ENCODE results near the gene FRAS1. TPM values are rescaled to one million over a fixed set of nuclear protein-coding genes. Genes with fewer than 3 reads are reported as not detected.
A peak's percentile ranks its signal among the peaks of the same experiment; 100 is the strongest.

The FRAS1 gene
- total RNA-seq, 2 donors from 2014 or later, result 77.0 to 78.3 TPM

DNA sequence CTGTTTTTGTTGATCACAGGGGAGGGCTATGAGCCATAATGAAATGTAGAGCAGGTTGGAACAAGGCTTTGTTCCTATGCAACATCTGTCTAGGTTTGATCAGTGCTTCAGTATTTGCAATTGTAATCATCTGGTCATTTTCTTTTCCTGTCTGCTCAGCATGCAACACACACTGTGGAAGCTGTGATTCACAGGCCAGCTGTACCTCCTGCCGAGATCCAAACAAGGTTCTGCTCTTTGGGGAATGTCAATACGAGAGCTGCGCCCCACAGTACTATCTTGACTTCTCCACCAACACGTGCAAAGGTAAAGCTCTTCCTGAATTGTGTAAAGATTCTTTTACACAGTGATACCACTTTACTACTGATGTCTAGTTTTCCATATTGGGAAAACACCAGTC lies 312.6 kb downstream of the FRAS1 start:
- Histone ChIP-seq H3K4me3 (ENCODE audit: low read length) (peak overlapping the region; percentile 15), H3K4me1 (ENCODE audit: control insufficient read depth, insufficient read depth, low read length) (peaks cover 3% of the 10 kb centered on the region), H3K27me3 (ENCODE audit: control insufficient read depth, insufficient read depth, low read length, poor library complexity, severe bottlenecking) (no peaks in the 10 kb centered on the region), H3K36me3 (ENCODE audit: control insufficient read depth, insufficient read depth, low read length) (peaks cover 51% of the 10 kb centered on the region), H3K9ac (ENCODE audit: extremely low read depth, low read length, poor library complexity, severe bottlenecking) (no peak overlapping the region), H3K27ac (ENCODE audit: low read depth, low read length) (no peak overlapping the region), H3K9me3 (ENCODE audit: control insufficient read depth, low read length) (no peaks in the 10 kb centered on the region)
- Mint-ChIP-seq H3K9me3 (no peaks in the 10 kb centered on the region), H3K27ac (no peak overlapping the region), H3K36me3 (ENCODE audit: low read depth) (peaks cover 44% of the 10 kb centered on the region), H3K4me1 (peaks cover 30% of the 10 kb centered on the region), H3K27me3 (ENCODE audit: insufficient read depth) (no peaks in the 10 kb centered on the region), H3K4me3 (peak overlapping the region; percentile 13)
- peak; percentile 72 for DNase-seq
- WGBS, 2 experiments (ENCODE audit: insufficient coverage in 1 of 2, insufficient read length in 1 of 2), result 14 to 40% methylated on average over 2 to 4 of the region's 4 CpGs
- TF ChIP-seq, protein P1, sequence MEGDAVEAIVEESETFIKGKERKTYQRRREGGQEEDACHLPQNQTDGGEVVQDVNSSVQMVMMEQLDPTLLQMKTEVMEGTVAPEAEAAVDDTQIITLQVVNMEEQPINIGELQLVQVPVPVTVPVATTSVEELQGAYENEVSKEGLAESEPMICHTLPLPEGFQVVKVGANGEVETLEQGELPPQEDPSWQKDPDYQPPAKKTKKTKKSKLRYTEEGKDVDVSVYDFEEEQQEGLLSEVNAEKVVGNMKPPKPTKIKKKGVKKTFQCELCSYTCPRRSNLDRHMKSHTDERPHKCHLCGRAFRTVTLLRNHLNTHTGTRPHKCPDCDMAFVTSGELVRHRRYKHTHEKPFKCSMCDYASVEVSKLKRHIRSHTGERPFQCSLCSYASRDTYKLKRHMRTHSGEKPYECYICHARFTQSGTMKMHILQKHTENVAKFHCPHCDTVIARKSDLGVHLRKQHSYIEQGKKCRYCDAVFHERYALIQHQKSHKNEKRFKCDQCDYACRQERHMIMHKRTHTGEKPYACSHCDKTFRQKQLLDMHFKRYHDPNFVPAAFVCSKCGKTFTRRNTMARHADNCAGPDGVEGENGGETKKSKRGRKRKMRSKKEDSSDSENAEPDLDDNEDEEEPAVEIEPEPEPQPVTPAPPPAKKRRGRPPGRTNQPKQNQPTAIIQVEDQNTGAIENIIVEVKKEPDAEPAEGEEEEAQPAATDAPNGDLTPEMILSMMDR (conservative IDR thresholded peaks at IDR 0.05), result no peak

DNA sequence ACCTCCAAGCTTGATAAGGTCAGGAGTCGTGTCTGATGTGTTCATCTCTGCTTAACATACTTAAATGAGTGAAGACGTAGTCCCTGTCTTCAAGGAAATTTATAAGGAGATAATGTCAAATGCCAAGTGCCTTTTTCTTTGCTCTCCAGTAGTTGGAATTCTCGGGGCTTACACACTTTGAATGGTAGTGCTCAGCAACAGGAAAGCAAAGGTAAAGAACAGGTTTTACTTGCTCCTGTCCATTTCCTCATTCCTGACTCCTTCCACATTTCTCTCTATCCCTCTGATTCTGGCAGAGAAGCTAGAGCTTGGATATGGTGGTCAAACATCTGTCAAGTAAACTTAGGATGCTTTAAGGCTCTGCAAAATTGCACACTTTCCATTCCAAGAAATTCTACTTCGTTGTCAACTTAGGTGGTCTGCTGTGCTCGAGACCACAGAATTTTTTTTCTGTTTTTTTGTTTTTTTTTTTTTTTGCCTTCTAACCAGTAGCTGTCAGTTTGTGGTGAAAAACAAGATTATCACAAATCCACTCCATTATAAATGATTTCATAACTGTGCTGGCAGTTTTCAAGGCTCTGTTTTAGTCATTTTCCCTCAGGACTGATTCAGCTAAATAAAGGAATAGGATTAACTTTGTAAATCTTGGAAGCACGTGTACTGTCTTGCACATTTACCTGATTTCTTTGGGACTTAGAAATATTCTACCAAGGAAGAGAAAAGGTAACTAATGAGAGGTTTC lies 313.7 kb downstream of the FRAS1 start:
- H3K27ac Mint-ChIP-seq, result no peak overlapping the region
- 87 to 97% methylated on average over 3 to 6 of the region's 6 CpGs for WGBS, 2 experiments (ENCODE audit: insufficient coverage in 1 of 2, insufficient read length in 1 of 2)
- peaks cover 30% of the 10 kb centered on the region for H3K4me1 Mint-ChIP-seq
- no peaks in the 10 kb centered on the region for H3K27me3 ChIP-seq (ENCODE audit: control insufficient read depth, insufficient read depth, low read length, poor library complexity, severe bottlenecking)
- H3K36me3 Mint-ChIP-seq (ENCODE audit: low read depth), result peaks cover 51% of the 10 kb centered on the region
- H3K9me3 Mint-ChIP-seq, result no peaks in the 10 kb centered on the region
- H3K4me1 ChIP-seq (ENCODE audit: control insufficient read depth, insufficient read depth, low read length), result peaks cover 3% of the 10 kb centered on the region
- peaks cover 53% of the 10 kb centered on the region for H3K36me3 ChIP-seq (ENCODE audit: control insufficient read depth, insufficient read depth, low read length)
- no peak overlapping the region for H3K27ac ChIP-seq (ENCODE audit: low read depth, low read length)
- no peaks in the 10 kb centered on the region for H3K27me3 Mint-ChIP-seq (ENCODE audit: insufficient read depth)
- no peak for DNase-seq
- no peak overlapping the region for H3K4me3 Mint-ChIP-seq
- H3K4me3 ChIP-seq (ENCODE audit: low read length), result no peak overlapping the region
- H3K9me3 ChIP-seq (ENCODE audit: control insufficient read depth, low read length), result no peaks in the 10 kb centered on the region
- no peak overlapping the region for H3K9ac ChIP-seq (ENCODE audit: extremely low read depth, low read length, poor library complexity, severe bottlenecking)
- TF ChIP-seq, protein P1 (conservative IDR thresholded peaks at IDR 0.05), result no peak

DNA sequence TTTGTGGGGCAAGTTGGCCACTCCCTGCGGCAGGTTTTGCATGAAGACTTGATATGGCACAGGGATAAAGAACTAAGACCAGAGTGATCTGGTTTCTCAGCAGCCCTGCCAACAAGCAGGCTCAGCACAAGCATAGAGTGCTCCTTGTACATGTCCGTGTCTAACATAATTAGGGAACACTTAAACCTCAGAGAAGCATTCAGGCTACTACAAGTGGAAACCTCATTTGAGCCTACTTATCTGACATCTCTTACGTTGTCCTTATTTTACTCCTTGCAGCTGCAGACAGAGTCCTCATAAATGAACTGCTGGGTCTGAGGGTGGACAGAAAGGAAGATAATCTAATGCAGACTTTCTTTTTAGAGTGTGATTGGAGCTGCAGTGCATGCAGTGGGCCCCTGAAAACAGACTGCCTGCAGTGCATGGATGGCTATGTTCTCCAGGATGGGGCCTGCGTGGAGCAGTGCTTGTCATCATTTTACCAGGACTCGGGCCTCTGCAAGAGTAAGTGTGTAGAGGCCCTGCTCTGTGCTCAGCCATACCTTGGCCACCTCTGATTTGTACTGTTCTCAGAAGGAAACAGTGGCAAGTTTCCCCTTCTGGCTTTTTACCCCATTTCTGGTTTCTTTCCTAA lies 315.3 kb downstream of the FRAS1 start:
- Histone ChIP-seq H3K4me3 (ENCODE audit: low read length) (no peak overlapping the region), H3K4me1 (ENCODE audit: control insufficient read depth, insufficient read depth, low read length) (peaks cover 3% of the 10 kb centered on the region), H3K27me3 (ENCODE audit: control insufficient read depth, insufficient read depth, low read length, poor library complexity, severe bottlenecking) (no peaks in the 10 kb centered on the region), H3K9me3 (ENCODE audit: control insufficient read depth, low read length) (no peaks in the 10 kb centered on the region), H3K27ac (ENCODE audit: low read depth, low read length) (no peak overlapping the region), H3K36me3 (ENCODE audit: control insufficient read depth, insufficient read depth, low read length) (peaks cover 54% of the 10 kb centered on the region), H3K9ac (ENCODE audit: extremely low read depth, low read length, poor library complexity, severe bottlenecking) (no peak overlapping the region)
- 93 to 94% methylated on average over 4 to 5 of the region's 5 CpGs for WGBS, 2 experiments (ENCODE audit: insufficient coverage in 1 of 2, insufficient read length in 1 of 2)
- TF ChIP-seq, protein P1 (conservative IDR thresholded peaks at IDR 0.05), result no peak
- no peak overlapping the region for H3K27ac Mint-ChIP-seq
- H3K4me3 Mint-ChIP-seq, result no peak overlapping the region
- H3K36me3 Mint-ChIP-seq (ENCODE audit: low read depth), result peaks cover 49% of the 10 kb centered on the region
- peaks cover 30% of the 10 kb centered on the region for H3K4me1 Mint-ChIP-seq
- DNase-seq, result no peak
- no peaks in the 10 kb centered on the region for H3K27me3 Mint-ChIP-seq (ENCODE audit: insufficient read depth)
- H3K9me3 Mint-ChIP-seq, result no peaks in the 10 kb centered on the region
